Ascending aorta (tissue), 2 donors: ENCODE data around the gene SELENOO. TPM values are rescaled to one million over a fixed set of nuclear protein-coding genes. Genes with fewer than 3 reads are reported as not detected.

ENCODE experiments used
- DNase-seq, 2 donors: peaks; one replicate each; pipeline ENCODE4 v3.0.0-alpha.2; 2019; ENCODE audit warnings: low spot score in 2 of 2
- H3K27ac ChIP-seq, 2 donors: fragments of 200-600 bp; sonication (generic); one replicate each; pipeline ENCODE4 v1.5.1; 2016 to 2017; ENCODE audit warnings: mild to moderate bottlenecking in 1 of 2
- H3K27me3 ChIP-seq: fragments of 200-600 bp; sonication (generic); one replicate; pipeline ENCODE4 v1.5.1; 2017
- H3K36me3 ChIP-seq, 2 donors: fragments of 200-600 bp; sonication (generic); one replicate each; pipeline ENCODE4 v1.5.1; 2016
- H3K4me1 ChIP-seq, 2 donors: fragments of 200-600 bp; sonication (generic); one replicate each; pipeline ENCODE4 v1.5.1; 2016 to 2017; ENCODE audit warnings: mild to moderate bottlenecking in 1 of 2
- H3K4me3 ChIP-seq, 2 donors: fragments of 200-600 bp; sonication (generic); one replicate each; pipeline ENCODE4 v1.5.1; 2016 to 2017; ENCODE audit warnings: mild to moderate bottlenecking in 1 of 2
- H3K9me3 ChIP-seq, 2 donors: fragments of 200-600 bp; sonication (generic); one replicate each; pipeline ENCODE4 v1.5.1; 2016
- CTCF ChIP-seq, 3 experiments: fragments of 200-600 bp in 2 of 3; fragments of 450-650 bp in 1 of 3; sonication (generic) in 2 of 3; IDR thresholded peaks; one replicate each; pipeline ENCODE4 v1.5.1; 2016 to 2019; ENCODE audit warnings: antibody characterized with exemption in 3 of 3, mild to moderate bottlenecking in 1 of 3, moderate library complexity in 1 of 3
- intact Hi-C: fragments of 100-400 bp; cut with DNase I; formaldehyde crosslinking; loops from one replicate; pipeline ENCODE4 v1.15.1; 2023
- total RNA-seq: library from RNA; depleted of rRNA; stranded (reverse); fragments of >200 nt; gene quantifications from one replicate; pipeline ENCODE4 v1.1.0, GENCODE V29; 2016

SELENOO gene
- total RNA-seq, 1 donor from 2014 or later, result 41.7 TPM

DNA sequence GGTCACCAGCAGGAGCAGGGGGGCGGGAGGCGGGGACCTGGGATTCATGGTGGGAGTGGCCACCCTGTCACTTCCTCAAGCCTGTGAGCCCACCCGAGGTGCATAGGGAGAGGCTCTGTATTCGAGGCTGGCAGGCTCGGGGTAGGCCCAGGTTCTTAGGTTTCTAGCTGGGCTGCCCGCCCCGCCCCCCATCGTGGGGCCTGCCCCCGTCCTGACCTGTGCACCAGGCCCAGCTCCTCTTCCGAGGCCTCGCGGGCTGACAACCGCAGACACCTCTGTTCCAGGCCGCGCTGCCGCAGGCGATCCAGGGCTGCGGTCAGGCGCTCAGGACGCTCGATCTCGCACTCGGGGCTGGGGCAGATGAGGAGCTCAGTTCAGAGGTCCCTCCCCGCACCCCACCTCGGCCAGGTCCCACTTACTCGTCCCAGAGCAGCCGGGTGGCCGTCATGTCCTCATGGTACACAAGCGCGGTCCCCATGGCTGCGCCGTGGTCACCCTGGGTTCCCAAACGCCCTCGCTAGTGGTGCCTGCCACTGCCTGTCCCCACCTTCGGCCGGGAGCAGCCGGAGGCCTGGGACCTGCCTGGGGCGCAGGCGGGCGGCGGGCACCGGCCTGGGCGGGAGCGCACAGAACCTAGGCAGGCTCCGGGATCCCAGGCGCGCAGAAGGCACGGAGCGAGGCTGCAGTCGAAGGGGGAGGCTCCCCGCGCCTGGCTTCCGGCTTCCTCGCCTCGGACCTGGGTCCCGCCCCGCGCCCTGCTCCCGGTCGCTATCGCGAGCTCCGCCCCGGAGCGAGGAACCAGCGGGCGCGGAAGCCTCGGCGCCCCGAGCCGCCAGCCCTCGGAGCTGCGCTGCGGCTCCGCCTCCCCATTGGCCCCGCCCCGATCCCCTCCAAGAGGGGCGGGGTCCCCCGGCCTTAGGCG, 50.0 kb downstream of the SELENOO start, which contains the start of gene HDAC10:
TSS of gene HDAC10 (minus strand) at position 711 of the 922 bp plus-strand sequence. CDS start at position 478, 233 bp downstream.
- TF ChIP-seq CTCF (IDR thresholded peaks at IDR 0.05), result no peak
- peak in 1 of 2 donors; percentile 87 for DNase-seq
- peaks cover 0 to 14% of the 10 kb centered on the region in 2 donors for H3K36me3 ChIP-seq
- H3K27ac ChIP-seq, result peak within 1 kb of the TSS; percentile 66 to 71
- intact Hi-C loops, result no loop called here
- no peaks in the 10 kb centered on the region for H3K27me3 ChIP-seq
- H3K4me3 ChIP-seq, result peak within 1 kb of the TSS; percentile 57 to 82
- no peaks in the 10 kb centered on the region for H3K9me3 ChIP-seq
- peaks cover 11 to 22% of the 10 kb centered on the region in 2 donors for H3K4me1 ChIP-seq

DNA sequence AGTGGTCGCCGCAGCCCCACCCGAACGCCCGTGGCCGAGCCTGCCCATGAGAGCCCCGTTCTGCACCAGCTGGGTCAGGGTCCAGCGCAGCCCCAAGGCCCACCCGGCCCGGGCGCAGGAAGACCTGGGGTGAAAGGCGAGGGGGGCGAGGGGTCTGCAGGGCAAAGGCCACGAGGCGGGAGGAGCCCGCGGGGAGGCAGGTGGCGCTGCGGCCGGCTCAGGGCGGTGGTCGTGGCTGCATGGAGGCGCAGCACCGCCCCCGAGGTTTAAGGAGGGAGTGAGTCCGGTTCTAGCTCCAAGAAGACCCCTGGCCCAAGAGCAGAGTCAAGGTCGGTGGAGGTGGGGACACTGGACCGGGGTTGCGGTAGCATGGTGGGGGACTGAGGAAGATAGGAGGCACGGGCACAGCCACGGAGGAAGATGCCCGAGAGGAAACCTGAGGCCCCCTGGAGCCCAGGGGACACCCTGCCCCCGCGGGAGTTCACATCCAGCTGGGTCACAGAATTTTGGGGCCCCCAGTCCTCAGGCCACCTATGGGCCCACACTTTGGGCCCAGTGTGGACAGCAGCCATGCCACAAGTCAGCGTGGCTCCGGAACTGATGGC, 50.8 kb downstream of the SELENOO start:
- Histone ChIP-seq H3K27ac (peak overlapping the region; percentile 66 to 71), H3K9me3 (no peaks in the 10 kb centered on the region), H3K27me3 (no peaks in the 10 kb centered on the region), H3K4me1 (peaks cover 11 to 19% of the 10 kb centered on the region in 2 donors), H3K4me3 (peak overlapping the region; percentile 57 to 82), H3K36me3 (peaks cover 0 to 14% of the 10 kb centered on the region in 2 donors)
- intact Hi-C loops, result loop anchor here (1.0 to 2.0 kb wide), 3 partner anchors 19 to 91 kb away; partner anchors contain the start of genes DENND6B and MAPK11
- DNase-seq, result no peak
- TF ChIP-seq CTCF (IDR thresholded peaks at IDR 0.05), result no peak

DNA sequence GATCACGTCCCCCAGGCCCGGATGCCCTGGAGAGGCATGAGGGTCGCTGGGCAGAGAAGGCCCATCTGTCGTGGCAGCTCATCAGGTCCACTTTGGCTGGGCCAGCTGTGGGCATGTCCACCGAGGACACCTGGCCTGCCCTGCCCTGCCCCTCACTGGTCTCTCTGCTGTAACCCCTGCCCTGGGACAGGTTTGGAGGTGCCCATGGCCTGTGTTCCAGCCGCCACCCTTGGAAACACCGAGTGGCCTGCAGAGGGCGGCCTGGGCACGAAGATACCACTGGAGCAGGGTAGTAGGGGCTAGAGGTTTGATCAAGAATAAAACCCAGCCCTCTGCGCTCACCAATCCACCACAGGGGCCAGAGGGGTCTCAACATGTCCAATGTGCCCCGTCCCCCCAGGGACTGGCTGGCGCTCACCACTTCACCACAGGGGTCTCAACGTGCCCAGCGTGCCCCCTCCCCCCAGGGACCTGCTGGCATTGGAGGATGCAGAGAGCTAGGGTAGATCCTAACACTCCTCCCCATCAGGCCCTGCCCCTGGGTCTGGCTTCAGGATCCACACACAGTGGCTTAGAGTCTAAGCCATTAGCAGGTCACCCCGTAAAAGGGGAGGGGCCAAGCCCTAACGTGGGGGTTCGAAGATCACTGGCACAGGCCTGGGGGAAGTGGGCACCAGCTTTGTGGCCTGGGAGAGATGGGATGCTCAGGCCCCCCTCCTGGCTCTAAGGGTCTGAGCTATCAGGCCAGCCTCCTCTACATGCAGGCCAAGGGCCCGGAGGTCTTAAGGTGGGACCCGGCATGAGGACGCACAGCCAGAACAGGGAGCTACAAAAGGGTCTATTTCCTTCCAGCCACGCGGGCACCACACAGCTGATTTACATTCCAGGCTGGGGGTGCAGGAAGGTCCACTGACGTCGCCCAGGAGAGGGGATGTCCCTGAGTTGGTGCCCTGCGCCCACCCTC, 51.6 kb downstream of the SELENOO start:
- peak; percentile 60 to 74 (median 70) for TF ChIP-seq CTCF (IDR thresholded peaks at IDR 0.05)
- peak overlapping the region in 1 of 2 donors; percentile 82 for H3K4me3 ChIP-seq
- H3K4me1 ChIP-seq, result peaks cover 11 to 19% of the 10 kb centered on the region in 2 donors
- DNase-seq, result peak in 1 of 2 donors; percentile 88
- H3K9me3 ChIP-seq, result no peaks in the 10 kb centered on the region
- intact Hi-C loops, result loop anchor here (1.0 to 2.0 kb wide), 3 partner anchors 18 to 90 kb away; partner anchors contain the start of genes DENND6B and MAPK11
- H3K36me3 ChIP-seq, result peaks cover 0 to 10% of the 10 kb centered on the region in 2 donors
- H3K27me3 ChIP-seq, result no peaks in the 10 kb centered on the region
- H3K27ac ChIP-seq, result peak overlapping the region; percentile 66 to 71

DNA sequence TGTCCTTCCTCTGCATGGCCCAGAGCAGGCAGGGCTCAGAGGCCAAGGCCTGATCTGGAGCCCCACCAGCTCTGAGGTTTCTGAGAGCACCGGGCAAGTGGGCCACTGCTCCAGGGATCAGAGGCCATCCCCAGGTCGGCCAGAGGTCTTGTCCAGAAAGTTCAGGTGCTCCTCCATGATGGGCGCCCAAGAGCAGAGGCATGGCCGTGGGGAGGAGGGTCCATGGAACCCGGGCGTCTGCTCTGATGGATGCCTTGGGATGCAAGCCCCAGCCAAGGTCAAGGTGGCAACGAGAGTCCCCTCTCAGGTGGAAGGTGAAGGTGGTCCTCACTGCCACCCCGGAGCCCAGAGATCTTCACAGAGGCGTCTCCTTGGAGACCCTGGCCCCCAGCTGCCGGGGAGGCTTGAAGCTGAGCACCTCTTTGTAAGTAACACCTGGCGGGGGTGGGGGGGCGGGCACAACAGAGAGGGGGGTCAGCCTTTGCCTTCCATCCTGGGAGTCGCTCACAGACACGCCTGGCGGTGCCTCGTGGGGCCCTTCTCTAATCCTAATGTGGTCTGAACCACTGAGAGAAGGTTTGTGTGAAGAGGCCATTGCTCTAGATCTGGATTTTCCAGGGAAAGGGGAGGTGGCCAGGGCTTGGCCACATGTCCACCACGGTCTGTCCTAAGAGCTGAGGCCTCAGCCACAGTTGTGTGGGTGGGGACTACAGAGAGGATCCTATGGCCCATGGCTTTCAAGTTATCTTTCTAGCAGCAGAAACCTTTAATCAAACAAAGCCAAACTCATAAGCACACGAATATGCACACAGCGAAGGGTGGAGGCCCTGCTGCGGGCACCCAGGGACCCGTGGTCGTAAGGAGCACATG, 52.5 kb downstream of the SELENOO start:
- intact Hi-C loops, result loop anchor here (2.0 kb wide), 1 partner anchor 18 kb away; the partner anchor contains the start of gene MAPK11
- Histone ChIP-seq H3K36me3 (peaks cover 0 to under 1% of the 10 kb centered on the region in 2 donors), H3K27me3 (no peaks in the 10 kb centered on the region), H3K27ac (no peak overlapping the region), H3K9me3 (no peaks in the 10 kb centered on the region), H3K4me3 (no peak overlapping the region), H3K4me1 (peaks cover 11 to 19% of the 10 kb centered on the region in 2 donors)
- no peak for TF ChIP-seq CTCF (IDR thresholded peaks at IDR 0.05)
- DNase-seq, result no peak
